K562 (cell line): ENCODE results near the gene HOXB7. TPM values are rescaled to one million over a fixed set of nuclear protein-coding genes. Genes with fewer than 3 reads are reported as not detected.

Experiments
- KAT8 ChIP-seq: fragments of 450-650 bp; IDR thresholded peaks from 2 replicates; pipeline ENCODE4 v1.6.1; 2016; ENCODE audit warnings: low read depth, mild to moderate bottlenecking
- NCOA6 ChIP-seq: fragments of 450-650 bp; IDR thresholded peaks from 2 replicates; pipeline ENCODE4 v1.6.1; 2017; ENCODE audit warnings: mild to moderate bottlenecking
- POLR2A ChIP-seq: fragments of 450-650 bp; conservative IDR thresholded peaks from 2 replicates; pipeline ENCODE4 v1.6.1; 2016
- RBM14 ChIP-seq: fragments of 200-400 bp; formaldehyde crosslinking; IDR thresholded peaks from 2 replicates; pipeline ENCODE4 v1.6.1; 2018; ENCODE audit warnings: low read depth, mild to moderate bottlenecking, low read length, moderate library complexity, borderline replicate concordance; ENCODE audit not compliant: insufficient read depth
- TEAD4 ChIP-seq, 2 experiments: sonication (generic) in 1 of 2; formaldehyde crosslinking in 1 of 2; IDR thresholded peaks; 2 replicates each; pipeline versions ENCODE4 v1.6.1 to v1.8.0; 2012 to 2022; ENCODE audit warnings: borderline replicate concordance in 1 of 2, inconsistent platforms in 1 of 2, low read length in 1 of 2, mild to moderate bottlenecking in 1 of 2, missing genetic modification reagents in 1 of 2
- ZNF232 ChIP-seq: sonication (generic); formaldehyde crosslinking; IDR thresholded peaks from 2 replicates; pipeline ENCODE4 v1.8.0; 2022; ENCODE audit warnings: mild to moderate bottlenecking, missing genetic modification reagents
- ZNF512 ChIP-seq: IDR thresholded peaks from 2 replicates; pipeline ENCODE4 v1.6.1; 2016; ENCODE audit warnings: missing genetic modification characterization, missing compliant biosample characterization
- ZNF780A ChIP-seq: fragments of 250-450 bp; sonication (Bioruptor Pico); IDR thresholded peaks from 2 replicates; pipeline ENCODE4 v1.5.0; 2021; ENCODE audit warnings: mild to moderate bottlenecking
- polyA plus RNA-seq, 8 experiments: library from polyadenylated mRNA; depleted of rRNA in 4 of 8; stranded (reverse) in 5 of 8; unstranded in 3 of 8; fragments of >200 nt; fragmentation: Nextera tagmentation in 2 of 8; fragmentation: Illumina TruSeq in 1 of 8; extraction: Ambion mirVana in 2 of 8; extraction: Trizol in 1 of 8; gene quantifications; 2 replicates each; pipeline versions ENCODE4 v1.2.1 to v1.2.3, GENCODE V29; 2011 to 2014; ENCODE audit warnings: inconsistent platforms in 1 of 8, missing spikeins in 1 of 8
- total RNA-seq, 7 experiments: library from RNA; depleted of rRNA in 6 of 7; stranded (reverse); fragments of >200 nt in 6 of 7; fragmentation: Illumina TruSeq in 2 of 7; extraction: Trizol in 2 of 7; gene quantifications; 2 replicates each; pipeline versions ENCODE4 v1.2.1 to v1.2.3, GENCODE V29; 2011 to 2021; ENCODE audit warnings: low replicate concordance in 1 of 7
- TF ChIP-seq, protein P1 (sequence below), 2 experiments: fragments of 450-650 bp; conservative IDR thresholded peaks; 2 replicates each; pipeline ENCODE4 v1.6.1; 2017; ENCODE audit warnings: mild to moderate bottlenecking in 2 of 2, moderate library complexity in 2 of 2
- TF ChIP-seq, protein P2 (sequence below), 2 experiments: fragments of 250-450 bp in 1 of 2; fragments of 450-650 bp in 1 of 2; sonication (Bioruptor Pico) in 1 of 2; IDR thresholded peaks; 2 replicates each; pipeline versions ENCODE4 v1.6.1 to v1.8.0; 2016 to 2021; ENCODE audit warnings: mild to moderate bottlenecking in 2 of 2, moderate library complexity in 2 of 2, missing compliant biosample characterization in 1 of 2, missing genetic modification characterization in 1 of 2
- TF ChIP-seq, protein P3 (sequence below): fragments of 250-450 bp; sonication (Bioruptor Pico); IDR thresholded peaks from 2 replicates; pipeline ENCODE4 v1.8.0; 2022; ENCODE audit warnings: inconsistent platforms

Gene HOXB7
- total and polyA plus RNA-seq, 9 of the 15 experiments (the other 6 are each of a cell fraction or from before 2014, with no cell fraction given): 5.5 to 16.7 (median 8.3) TPM

- TF ChIP-seq RBM14 (0 out of 2 replicates have a peak, but pooled peaks have one; percentile 36), ZNF512 (tag) (no peak), ZNF232 (CRISPR knock-in tag) (no peak), ZNF780A (no peak), NCOA6 (peak; percentile 82), KAT8 (no peak), TEAD4 (IDR thresholded peaks at IDR 0.05; ENCODE audit: low read length) (no peak), TEAD4 (CRISPR knock-in tag; IDR thresholded peaks at IDR 0.05; ENCODE audit: borderline replicate concordance) (no peak), POLR2A (0 out of 2 replicates have a peak, but pooled peaks have one; percentile 37)
- TF ChIP-seq, protein P1, sequence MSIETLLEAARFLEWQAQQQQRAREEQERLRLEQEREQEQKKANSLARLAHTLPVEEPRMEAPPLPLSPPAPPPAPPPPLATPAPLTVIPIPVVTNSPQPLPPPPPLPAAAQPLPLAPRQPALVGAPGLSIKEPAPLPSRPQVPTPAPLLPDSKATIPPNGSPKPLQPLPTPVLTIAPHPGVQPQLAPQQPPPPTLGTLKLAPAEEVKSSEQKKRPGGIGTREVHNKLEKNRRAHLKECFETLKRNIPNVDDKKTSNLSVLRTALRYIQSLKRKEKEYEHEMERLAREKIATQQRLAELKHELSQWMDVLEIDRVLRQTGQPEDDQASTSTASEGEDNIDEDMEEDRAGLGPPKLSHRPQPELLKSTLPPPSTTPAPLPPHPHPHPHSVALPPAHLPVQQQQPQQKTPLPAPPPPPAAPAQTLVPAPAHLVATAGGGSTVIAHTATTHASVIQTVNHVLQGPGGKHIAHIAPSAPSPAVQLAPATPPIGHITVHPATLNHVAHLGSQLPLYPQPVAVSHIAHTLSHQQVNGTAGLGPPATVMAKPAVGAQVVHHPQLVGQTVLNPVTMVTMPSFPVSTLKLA (conservative IDR thresholded peaks at IDR 0.05): 0 out of 4 replicates have a peak, but pooled peaks of 1 of the 2 experiments have one; percentile 41
- TF ChIP-seq, protein P2, sequence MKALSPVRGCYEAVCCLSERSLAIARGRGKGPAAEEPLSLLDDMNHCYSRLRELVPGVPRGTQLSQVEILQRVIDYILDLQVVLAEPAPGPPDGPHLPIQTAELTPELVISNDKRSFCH (CRISPR knock-in tag; IDR thresholded peaks at IDR 0.05): no peak
- TF ChIP-seq, protein P2 (tag; IDR thresholded peaks at IDR 0.05): no peak
- TF ChIP-seq, protein P3, sequence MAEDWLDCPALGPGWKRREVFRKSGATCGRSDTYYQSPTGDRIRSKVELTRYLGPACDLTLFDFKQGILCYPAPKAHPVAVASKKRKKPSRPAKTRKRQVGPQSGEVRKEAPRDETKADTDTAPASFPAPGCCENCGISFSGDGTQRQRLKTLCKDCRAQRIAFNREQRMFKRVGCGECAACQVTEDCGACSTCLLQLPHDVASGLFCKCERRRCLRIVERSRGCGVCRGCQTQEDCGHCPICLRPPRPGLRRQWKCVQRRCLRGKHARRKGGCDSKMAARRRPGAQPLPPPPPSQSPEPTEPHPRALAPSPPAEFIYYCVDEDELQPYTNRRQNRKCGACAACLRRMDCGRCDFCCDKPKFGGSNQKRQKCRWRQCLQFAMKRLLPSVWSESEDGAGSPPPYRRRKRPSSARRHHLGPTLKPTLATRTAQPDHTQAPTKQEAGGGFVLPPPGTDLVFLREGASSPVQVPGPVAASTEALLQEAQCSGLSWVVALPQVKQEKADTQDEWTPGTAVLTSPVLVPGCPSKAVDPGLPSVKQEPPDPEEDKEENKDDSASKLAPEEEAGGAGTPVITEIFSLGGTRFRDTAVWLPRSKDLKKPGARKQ (CRISPR knock-in tag): no peak
Measured at GRCh38 chr17:48646183-48647102, 35.6 kb upstream of the HOXB7 start (continued).
